ENCODE measurements around the gene SLAIN2. TPM values are rescaled to one million over a fixed set of nuclear protein-coding genes. Genes with fewer than 3 reads are reported as not detected.
A peak's percentile ranks its signal among the peaks of the same experiment; 100 is the strongest.
"Not testable (repeated sequence)": the region's sequence is repeated elsewhere in the genome, so short reads cannot be mapped to it uniquely, and the experiment has no call there.

Gene SLAIN2
- 10 to 100 TPM; 20.6 to 90.9 (median 68.8) TPM for total RNA-seq

GRCh38 chr4:48340965-48341775 is at the start of gene SLAIN2:
Gene SLAIN2 (plus strand): TSS chr4:48341529. CDS start chr4:48341740, 211 bp downstream.
- peak; percentile 97 to 99 for ATAC-seq (ENCODE audit: low FRiP score in 2 of 2)
- Histone ChIP-seq H3K4me3 (peak within 1 kb of the TSS; percentile 71 to 95 (median 76)), H3K4me1 (peaks cover 22 to 46% (median 32%) of the 10 kb centered on the region in 4 donors), H3K36me3 (no peaks in the 10 kb centered on the region), H3K9me3 (no peaks in the 10 kb centered on the region), H3K27me3 (no peaks in the 10 kb centered on the region), H3K27ac (peak within 1 kb of the TSS; percentile 96 to 99 (median 98))
- peak; percentile 75 to 90 (median 82) for TF ChIP-seq POLR2A (IDR thresholded peaks at IDR 0.05)
- TF ChIP-seq, protein P1, sequence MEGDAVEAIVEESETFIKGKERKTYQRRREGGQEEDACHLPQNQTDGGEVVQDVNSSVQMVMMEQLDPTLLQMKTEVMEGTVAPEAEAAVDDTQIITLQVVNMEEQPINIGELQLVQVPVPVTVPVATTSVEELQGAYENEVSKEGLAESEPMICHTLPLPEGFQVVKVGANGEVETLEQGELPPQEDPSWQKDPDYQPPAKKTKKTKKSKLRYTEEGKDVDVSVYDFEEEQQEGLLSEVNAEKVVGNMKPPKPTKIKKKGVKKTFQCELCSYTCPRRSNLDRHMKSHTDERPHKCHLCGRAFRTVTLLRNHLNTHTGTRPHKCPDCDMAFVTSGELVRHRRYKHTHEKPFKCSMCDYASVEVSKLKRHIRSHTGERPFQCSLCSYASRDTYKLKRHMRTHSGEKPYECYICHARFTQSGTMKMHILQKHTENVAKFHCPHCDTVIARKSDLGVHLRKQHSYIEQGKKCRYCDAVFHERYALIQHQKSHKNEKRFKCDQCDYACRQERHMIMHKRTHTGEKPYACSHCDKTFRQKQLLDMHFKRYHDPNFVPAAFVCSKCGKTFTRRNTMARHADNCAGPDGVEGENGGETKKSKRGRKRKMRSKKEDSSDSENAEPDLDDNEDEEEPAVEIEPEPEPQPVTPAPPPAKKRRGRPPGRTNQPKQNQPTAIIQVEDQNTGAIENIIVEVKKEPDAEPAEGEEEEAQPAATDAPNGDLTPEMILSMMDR (IDR thresholded peaks at IDR 0.05), result peak in 5 of 6 experiments; percentile 35 to 86 (median 60)
- TF ChIP-seq EP300 (IDR thresholded peaks at IDR 0.05), result peak in 1 of 4 donors; percentile 37
- peak; percentile 64 to 93 for TF ChIP-seq POLR2AphosphoS5 (IDR thresholded peaks at IDR 0.05)
- DNase-seq, result peak; percentile 100
- WGBS, 2 donors, result 0 to 1% methylated on average over 20 to 29 of the region's 89 CpGs

GRCh38 chr4:48292218-48292790 is 49.0 kb upstream of the SLAIN2 start:
- not testable (repeated sequence) for H3K4me1 ChIP-seq; H3K27me3 ChIP-seq; H3K9me3 ChIP-seq; ATAC-seq (ENCODE audit: low FRiP score in 2 of 2); H3K27ac ChIP-seq; H3K36me3 ChIP-seq; H3K4me3 ChIP-seq
- peak in 1 of 2 donors; percentile 63 for DNase-seq
- WGBS, 2 donors, result 87 to 97% methylated on average over 14 to 27 of the region's 40 CpGs

- Histone ChIP-seq H3K27me3 (no peaks in the 10 kb centered on the region), H3K4me3 (no peak overlapping the region), H3K36me3 (no peaks in the 10 kb centered on the region), H3K27ac (no peak overlapping the region), H3K4me1 (no peaks in the 10 kb centered on the region), H3K9me3 (no peaks in the 10 kb centered on the region)
- no peak for ATAC-seq (ENCODE audit: low FRiP score in 2 of 2)
- no peak for TF ChIP-seq POLR2A (IDR thresholded peaks at IDR 0.05)
- no peak for DNase-seq
Observed at GRCh38 chr4:48295116-48295515, 46.2 kb upstream of the SLAIN2 start.

DNA sequence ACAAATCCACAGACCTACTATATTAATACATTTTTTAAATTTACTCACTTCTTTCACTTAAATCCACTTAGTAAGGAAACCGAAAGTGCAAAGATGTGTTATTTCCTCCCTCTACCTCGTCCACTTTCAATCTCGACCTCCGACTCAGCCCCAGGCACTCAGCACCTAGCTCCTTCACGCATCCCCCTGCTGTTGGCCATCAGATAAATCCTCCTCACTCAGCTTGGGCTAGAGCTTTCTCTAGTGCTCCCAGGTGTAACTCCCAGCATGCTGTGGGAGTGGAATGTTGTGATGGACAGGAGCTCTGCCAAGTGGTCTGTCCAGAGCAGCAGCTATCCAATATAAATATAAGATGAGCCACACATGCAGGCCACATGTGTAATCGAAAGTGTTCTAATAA is 45.0 kb upstream of the SLAIN2 start:
- 65 to 68% methylated on average over 6 of the region's 6 CpGs for WGBS, 2 donors

DNA sequence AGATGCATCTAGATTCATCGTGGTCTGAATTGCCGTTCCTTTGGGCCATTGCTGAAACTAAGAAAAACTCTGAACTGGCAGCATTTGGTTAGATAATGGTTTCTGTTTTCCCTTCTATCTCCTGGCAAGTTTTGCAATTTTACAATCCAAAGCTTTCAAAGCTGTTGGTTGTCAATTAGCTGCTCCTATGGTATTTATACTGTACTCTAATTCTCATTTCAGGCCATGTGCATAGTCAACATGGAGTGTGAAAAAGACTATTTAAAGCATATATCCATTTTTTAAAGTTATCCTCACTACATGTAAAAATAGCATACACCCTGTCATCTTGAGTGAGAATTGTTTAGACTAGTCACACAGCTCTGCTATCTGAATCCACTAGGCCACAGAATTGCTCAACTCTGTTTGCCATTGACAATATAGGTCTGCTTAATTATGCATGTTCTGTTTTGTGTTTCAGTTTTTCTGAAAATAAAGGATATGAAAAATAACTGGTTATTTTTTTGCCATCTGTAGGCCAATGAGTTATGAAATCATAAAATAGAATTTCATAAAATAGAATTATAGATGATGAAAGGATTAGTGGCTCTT is 44.0 kb upstream of the SLAIN2 start:
- WGBS, 2 donors, result 90 to 96% methylated on average over 2 of the region's 2 CpGs

More for the DNA sequence above, 45.0 kb upstream of the SLAIN2 start:
- Histone ChIP-seq H3K27ac (no peak overlapping the region), H3K4me3 (no peak overlapping the region), H3K4me1 (no peaks in the 10 kb centered on the region), H3K27me3 (no peaks in the 10 kb centered on the region), H3K36me3 (no peaks in the 10 kb centered on the region), H3K9me3 (no peaks in the 10 kb centered on the region)
- DNase-seq (no peak), ATAC-seq (ENCODE audit: low FRiP score in 2 of 2) (no peak)
- TF ChIP-seq POLR2A (IDR thresholded peaks at IDR 0.05) (no peak), EP300 (IDR thresholded peaks at IDR 0.05) (no peak), POLR2AphosphoS5 (IDR thresholded peaks at IDR 0.05) (no peak)
- TF ChIP-seq, protein P1 (IDR thresholded peaks at IDR 0.05), result no peak

More for the DNA sequence above, 44.0 kb upstream of the SLAIN2 start:
- H3K27me3 ChIP-seq, result no peaks in the 10 kb centered on the region
- DNase-seq, result no peak
- H3K4me3 ChIP-seq, result no peak overlapping the region
- no peaks in the 10 kb centered on the region for H3K4me1 ChIP-seq
- no peak overlapping the region for H3K27ac ChIP-seq
- TF ChIP-seq, protein P1 (IDR thresholded peaks at IDR 0.05), result no peak
- TF ChIP-seq EP300 (IDR thresholded peaks at IDR 0.05), result no peak
- TF ChIP-seq POLR2AphosphoS5 (IDR thresholded peaks at IDR 0.05), result no peak
- no peak for TF ChIP-seq POLR2A (IDR thresholded peaks at IDR 0.05)
- H3K36me3 ChIP-seq, result no peaks in the 10 kb centered on the region
- H3K9me3 ChIP-seq, result no peaks in the 10 kb centered on the region
- no peak for ATAC-seq (ENCODE audit: low FRiP score in 2 of 2)

Data from upper lobe of left lung (tissue), 6 donors.